ENCODE measurements around the gene AP3B1.

AP3B1 gene, protein sequence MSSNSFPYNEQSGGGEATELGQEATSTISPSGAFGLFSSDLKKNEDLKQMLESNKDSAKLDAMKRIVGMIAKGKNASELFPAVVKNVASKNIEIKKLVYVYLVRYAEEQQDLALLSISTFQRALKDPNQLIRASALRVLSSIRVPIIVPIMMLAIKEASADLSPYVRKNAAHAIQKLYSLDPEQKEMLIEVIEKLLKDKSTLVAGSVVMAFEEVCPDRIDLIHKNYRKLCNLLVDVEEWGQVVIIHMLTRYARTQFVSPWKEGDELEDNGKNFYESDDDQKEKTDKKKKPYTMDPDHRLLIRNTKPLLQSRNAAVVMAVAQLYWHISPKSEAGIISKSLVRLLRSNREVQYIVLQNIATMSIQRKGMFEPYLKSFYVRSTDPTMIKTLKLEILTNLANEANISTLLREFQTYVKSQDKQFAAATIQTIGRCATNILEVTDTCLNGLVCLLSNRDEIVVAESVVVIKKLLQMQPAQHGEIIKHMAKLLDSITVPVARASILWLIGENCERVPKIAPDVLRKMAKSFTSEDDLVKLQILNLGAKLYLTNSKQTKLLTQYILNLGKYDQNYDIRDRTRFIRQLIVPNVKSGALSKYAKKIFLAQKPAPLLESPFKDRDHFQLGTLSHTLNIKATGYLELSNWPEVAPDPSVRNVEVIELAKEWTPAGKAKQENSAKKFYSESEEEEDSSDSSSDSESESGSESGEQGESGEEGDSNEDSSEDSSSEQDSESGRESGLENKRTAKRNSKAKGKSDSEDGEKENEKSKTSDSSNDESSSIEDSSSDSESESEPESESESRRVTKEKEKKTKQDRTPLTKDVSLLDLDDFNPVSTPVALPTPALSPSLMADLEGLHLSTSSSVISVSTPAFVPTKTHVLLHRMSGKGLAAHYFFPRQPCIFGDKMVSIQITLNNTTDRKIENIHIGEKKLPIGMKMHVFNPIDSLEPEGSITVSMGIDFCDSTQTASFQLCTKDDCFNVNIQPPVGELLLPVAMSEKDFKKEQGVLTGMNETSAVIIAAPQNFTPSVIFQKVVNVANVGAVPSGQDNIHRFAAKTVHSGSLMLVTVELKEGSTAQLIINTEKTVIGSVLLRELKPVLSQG

DNA sequence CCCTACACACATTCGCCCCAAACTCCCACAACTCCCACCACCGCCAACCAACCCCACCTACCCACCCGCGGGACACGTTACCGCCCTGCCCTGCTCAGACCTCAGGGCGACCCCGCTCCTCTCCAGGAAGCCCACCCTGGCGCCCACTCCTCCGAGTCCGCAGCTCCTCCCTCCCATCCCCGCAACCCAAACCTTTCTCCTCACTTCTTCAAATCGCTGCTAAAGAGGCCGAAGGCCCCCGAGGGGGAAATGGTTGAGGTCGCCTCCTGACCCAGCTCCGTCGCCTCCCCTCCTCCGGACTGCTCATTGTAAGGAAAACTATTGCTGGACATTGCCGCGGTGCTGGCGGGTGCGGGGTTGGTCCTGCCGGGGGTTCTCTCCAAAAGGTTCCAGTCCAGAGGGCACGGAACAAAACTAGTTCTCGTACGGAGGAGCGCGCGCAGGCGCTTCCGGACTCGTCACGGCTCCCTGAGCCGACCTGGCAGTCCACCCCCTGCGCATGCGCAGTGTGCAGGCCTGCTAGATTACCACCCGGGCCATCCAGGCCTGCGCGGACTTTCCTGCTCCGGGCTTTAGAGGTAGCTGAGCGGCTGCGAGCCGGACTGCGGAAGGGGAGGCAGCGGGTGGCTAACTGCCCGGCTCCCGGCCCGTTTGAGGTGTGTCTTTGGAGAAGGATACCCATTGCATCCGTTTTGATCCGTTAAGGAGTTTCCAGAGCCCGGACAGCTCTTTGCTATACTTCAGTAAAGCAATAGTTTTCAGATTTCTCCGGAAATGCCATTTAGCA, at the start of gene AP3B1:
Gene AP3B1 (minus strand): TSS at position 451 of the 787 bp plus-strand sequence. CDS start 119 bp downstream, at position 332.
- DNase-seq (ENCODE audit: low read depth, low spot score): peak; percentile 100

DNA sequence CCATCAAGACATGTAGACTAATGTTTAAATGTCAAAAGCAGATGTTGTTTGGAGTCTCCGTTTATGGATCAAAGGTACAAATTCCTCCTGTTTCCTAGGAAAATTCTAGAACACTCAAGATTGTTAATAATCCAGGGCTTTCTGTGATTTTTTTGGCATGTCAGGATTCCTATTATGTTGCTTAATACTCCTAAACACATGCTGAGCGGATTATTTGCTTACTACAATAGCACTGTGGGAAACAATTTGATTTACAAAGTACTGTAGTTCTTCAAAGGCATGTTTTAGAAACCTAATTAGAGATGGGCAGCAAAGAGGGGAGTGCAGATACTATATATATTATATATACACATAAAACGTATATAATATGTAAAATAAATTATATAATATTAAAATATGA, 46.9 kb upstream of the AP3B1 start:
- no peak for DNase-seq (ENCODE audit: low read depth, low spot score)

DNA sequence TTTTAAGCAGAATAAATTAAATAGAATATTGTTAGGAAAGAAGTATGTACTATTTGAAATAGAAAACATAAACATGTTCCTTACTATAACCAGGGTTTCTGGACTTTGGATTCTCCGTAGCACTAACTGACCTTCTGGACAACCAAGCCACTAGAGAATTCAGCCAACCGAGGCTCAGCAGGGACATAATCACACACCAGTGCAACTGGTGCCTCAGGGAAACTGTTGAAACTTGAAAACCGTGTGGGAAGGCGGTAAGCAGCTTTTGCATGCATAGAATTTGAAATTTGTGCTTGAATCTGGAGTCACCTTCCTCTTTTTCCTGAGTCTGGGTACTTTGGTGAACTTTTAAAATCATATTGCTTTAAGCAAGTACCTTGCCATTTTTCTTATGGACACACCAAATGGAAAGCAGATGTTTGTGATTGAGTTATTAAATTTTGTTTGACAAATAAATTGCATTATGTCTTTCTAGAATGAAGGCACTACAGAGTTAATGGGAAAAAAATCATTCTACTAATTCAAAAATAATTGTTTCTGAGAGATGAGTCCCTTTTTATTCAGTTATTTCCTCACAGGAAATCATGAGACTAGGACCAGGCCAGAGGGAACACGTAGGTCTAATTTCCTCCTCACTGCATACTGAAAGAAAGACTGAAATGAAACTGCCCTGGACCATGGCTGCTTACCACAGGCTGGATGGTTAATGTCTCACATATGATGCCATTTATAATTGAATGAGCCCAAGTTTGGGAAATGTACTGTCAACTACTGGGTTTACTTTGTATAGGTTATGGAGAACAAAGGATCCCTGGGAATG, 45.3 kb upstream of the AP3B1 start:
- DNase-seq (ENCODE audit: low read depth, low spot score): no peak

DNA sequence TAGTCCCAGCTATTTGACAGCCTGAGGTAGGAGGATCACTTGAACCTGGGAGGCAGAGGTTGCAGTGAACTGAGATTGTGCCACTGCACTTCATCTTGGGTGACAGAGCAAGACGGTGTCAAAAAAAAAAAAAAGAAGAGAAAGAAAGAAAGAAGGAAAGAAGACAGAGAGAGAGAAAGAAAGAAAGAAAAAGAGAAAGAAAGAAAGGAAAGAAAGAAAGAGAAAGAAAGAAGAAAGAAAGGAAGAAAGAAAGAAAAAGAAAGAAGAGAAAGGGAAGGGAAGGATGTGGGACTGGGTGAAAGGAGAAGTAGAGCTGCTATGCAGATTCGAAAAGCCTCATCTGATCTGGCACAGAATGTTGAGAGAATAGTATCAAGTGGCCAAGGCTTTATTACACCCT, 42.2 kb upstream of the AP3B1 start:
- no peak for DNase-seq (ENCODE audit: low read depth, low spot score)

DNA sequence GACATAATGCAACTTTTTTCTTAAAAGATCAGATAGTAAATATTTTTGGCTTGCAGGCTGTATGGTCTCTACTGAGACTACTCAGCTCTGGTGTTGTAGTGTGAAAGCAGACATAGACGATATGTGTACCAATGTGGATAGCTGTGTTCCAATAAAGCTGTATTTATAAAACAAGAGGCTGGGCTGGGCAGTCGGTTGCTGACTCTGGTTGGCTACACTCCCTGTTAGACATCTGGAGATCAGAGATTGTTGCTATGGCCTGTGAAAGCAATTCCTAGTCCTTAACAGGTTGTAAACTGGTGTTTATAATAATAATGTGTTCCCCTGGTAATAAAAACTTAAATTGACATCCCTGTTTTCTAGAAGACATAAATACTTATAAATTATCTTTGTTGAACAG, 41.5 kb upstream of the AP3B1 start:
- DNase-seq (ENCODE audit: low read depth, low spot score): no peak

DNA sequence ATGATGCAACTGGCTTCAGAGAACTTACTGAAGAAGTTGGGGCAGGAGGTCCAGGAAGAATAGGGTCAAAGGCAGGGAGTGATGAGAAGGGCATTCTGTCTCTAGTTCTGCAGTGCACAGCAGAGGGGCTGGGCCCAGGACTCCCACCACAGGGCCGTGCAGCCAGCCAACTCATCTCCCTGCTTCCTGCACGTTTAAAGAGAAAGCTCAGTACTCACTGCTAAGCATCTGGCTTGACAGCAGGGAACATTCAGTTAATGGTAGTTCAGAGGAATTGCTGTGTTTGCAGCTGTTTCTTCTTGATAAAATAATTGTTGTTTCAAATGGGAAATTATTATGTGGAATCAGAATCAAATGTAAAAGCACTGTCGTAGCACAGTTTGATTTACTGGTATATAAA, 40.3 kb upstream of the AP3B1 start:
- no peak for DNase-seq (ENCODE audit: low read depth, low spot score)

DNA sequence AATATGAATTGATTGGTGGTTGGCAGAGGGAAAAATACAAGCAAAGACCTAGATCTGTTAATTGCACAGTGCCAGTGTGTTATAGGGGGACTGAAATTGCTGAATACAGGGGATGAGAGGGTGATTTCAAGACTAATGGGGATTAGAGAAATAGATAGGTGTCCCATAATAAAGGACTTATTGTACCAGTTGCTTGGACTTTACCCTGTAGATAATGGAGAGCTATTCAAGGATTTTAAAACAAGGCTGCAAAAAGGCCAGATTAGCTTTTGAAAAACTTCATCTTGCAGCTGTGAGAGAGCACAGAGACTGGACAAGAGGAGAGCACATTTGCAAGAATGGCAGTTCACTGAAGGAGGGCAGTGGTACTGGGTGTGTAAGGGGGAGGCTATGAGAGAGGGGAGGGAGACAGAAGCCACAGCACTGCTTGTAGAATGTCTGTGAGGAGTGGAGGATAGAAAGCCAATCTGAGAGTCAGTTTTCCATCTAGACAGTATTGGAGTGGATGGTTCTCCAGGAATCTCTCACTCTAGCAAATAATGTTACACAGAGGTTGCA, 37.1 kb upstream of the AP3B1 start:
- DNase-seq (ENCODE audit: low read depth, low spot score): no peak

DNA sequence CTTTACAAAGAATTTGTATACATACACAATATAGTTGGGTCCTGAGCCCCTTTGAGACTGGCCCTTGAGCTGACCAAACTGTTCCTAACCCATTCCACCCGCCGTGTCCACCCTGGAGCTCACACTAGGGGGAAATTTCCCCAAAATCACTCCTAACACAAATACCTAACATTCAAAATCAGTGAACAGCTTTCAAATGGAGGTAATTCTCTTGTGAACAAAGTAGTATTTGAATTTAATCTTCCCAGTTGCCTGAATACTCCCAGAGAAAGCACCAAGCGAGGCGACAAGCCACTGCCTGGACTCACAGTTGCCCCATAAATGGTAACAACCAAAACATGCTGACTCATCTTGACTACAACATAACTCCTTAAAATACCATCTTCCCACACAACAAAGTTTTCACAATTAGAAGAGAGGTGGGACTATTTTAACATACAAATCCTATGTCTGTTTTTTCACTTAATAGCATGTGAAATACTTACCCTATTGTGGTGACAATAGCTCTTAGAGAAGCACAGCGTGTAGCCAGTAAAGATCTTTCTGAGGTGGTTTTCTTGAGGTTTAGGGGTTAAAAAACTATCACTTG, 34.2 kb upstream of the AP3B1 start:
- DNase-seq (ENCODE audit: low read depth, low spot score): peak; percentile 21

DNA sequence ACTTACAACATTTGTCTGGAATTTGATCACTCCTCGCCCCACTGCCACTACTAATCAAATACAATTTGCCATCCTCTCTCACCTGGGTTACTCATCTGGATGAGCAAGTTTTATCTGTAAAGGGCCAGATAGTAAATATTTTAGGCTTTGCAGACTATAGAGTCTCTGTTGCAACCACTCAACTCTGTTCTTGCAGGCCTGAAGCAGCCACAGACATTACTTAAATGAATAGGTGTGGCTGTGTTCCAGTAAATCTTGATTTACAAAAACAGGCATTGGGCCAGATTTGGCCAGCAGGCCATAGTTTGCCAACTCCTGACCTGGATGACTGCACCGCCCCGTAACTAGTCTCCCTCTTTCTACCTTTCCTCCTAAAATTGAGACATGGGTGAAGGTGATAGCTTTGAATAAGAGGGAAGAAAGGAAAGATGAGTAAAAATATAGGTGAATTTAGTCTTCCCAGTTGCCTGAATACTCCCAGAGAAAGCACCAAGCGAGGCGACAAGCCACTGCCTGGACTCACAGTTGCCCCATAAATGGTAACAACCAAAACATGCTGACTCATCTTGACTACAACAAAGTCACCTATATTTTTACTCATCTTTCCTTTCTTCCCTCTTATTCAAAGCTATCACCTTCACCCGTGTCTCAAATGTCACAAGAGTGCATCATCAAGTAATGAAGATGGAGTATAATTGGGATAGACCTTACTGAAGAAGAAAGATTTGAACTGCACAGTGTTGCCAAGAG, 33.4 kb upstream of the AP3B1 start:
- peak; percentile 21 for DNase-seq (ENCODE audit: low read depth, low spot score)

DNA sequence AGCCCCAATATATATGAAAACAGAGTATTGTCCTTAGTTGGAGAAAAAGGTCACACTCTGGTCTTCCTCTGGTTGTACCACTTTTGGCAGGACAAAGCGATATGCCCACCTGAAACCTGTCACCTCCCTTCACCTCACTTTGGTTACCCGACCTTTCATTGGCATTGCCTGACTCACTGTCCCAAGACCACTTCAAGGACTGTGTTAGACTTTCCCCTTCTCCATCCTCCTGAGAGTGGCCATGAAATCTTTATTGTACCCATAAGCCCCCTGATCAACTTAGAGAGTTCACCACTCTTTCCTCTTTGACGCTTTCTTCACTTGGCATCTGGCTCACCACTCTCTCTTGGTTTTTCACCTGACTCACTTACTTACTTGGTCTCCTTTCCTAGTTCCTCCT, 32.4 kb upstream of the AP3B1 start:
- DNase-seq (ENCODE audit: low read depth, low spot score): no peak

DNA sequence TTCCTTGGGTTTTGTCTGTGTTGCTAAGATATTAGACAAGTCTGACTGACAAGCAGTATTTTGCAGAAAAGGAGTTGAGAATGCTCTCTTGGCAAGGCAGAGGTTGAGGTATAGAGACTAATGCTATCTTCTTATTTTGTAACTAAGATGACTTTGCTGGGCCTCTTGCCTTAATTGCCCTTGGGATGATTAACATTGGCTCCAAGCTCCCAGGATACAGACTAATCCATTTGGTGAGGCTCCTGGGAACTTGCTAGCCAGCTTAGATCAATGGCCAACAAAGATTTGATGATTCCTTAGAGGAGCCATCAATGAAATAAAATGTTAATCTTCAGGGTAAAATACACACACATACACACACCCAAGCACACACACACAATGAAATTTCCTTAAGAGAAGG, 28.7 kb upstream of the AP3B1 start:
- DNase-seq (ENCODE audit: low read depth, low spot score): no peak

DNA sequence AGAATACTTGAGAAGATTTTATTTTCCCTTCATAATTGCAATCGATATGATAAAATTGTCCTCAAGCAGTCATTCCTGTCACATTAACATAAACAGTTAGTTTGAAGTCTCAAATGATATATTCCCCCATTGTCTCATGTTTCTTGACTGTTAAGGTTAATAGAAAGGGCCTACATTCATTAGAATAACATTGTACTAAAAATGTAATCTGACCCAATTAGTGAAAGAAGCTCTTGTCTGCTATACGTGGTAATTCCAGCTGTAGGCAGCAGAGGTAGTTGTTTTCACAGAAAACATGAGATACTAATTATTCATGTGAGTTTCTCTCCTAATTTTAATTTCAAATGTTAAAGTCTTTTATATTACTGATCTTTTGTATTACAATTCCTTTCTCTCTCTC, 25.9 kb upstream of the AP3B1 start:
- peak; percentile 47 for DNase-seq (ENCODE audit: low read depth, low spot score)

DNA sequence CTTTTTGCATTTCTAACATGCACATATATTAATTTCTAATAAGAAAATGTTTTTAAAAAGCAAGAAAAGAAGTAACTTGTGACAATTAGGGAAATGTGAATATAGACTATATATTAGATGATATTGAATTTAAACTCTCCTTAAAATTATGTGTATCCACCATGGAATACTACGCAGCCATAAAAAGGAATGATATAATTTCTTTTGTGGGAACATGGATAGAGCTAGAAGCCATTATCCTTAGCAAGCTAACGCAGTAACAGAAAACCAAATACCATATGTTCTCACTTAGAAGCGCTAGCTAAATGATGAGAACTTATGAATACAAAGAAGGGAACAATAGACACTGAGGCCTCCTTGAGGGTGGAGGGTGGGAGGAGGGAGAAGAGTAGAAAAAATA, 23.8 kb upstream of the AP3B1 start:
- no peak for DNase-seq (ENCODE audit: low read depth, low spot score)

DNA sequence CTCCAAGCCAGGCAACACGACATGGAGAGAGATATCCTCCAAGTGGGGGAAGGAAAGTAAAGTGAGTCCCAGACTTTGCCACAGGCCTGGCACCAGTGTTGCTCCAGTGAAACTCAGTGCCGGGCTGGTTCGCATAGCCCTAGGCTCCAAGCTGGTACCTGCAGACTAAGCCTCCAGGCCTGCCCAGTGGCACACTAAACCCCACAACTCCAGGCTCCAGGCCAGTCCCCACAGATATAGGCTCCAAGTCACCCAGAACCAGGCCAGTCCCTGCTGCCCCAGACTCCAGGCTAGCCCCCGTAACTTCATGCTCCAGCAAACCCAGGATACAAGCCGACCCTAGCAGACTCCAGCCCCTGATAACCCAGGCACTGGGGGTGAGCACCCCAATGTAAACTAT, 23.0 kb upstream of the AP3B1 start:
- DNase-seq (ENCODE audit: low read depth, low spot score): no peak

DNA sequence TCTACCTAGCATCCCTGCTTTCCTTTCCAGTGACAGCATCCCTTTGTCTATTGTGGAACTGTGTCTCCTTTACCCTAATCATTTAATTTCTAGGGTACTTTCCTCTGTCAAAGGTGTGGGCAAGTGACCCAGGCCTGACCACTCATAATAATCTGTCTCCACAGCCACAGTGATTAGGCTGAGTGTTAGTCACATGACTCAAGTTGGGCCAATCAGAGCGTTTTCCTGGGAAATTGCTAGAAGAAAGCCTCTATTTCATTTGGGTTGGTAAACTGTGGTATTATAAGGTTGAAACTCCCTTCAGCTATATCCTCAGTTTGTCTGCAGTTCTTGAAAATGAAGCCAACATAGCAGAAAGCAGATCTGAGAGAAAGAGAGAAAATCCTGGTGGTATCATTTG, 14.2 kb upstream of the AP3B1 start:
- DNase-seq (ENCODE audit: low read depth, low spot score): no peak

DNA sequence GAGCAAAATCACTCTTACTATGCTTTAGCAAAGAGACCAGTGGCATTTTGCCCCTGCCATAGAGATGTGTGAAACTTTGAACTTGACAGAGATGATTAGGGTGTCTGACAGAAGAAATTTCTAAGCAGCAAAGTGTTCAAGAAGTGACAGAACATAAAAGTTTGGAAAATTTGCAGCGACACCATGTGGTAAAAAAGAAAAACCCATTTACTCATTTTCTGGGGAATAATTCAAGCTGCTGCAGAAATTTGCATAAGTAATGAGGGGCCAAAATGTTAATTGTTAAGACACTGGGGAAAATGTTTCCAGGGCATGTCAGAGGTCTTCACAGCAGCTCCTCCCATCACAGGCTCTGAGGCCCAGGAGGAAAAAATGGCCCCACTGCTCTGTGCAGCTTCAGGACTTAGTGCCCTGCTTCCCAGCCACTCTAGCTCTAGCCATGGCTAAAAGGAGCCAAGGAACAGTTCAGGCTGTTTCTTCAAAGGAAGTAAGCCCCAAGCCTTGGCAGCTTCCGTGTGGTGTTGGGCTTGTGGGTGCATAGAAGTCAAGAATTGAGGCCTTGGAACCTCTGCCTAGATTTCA, 6.1 kb upstream of the AP3B1 start:
- no peak for DNase-seq (ENCODE audit: low read depth, low spot score)

DNA sequence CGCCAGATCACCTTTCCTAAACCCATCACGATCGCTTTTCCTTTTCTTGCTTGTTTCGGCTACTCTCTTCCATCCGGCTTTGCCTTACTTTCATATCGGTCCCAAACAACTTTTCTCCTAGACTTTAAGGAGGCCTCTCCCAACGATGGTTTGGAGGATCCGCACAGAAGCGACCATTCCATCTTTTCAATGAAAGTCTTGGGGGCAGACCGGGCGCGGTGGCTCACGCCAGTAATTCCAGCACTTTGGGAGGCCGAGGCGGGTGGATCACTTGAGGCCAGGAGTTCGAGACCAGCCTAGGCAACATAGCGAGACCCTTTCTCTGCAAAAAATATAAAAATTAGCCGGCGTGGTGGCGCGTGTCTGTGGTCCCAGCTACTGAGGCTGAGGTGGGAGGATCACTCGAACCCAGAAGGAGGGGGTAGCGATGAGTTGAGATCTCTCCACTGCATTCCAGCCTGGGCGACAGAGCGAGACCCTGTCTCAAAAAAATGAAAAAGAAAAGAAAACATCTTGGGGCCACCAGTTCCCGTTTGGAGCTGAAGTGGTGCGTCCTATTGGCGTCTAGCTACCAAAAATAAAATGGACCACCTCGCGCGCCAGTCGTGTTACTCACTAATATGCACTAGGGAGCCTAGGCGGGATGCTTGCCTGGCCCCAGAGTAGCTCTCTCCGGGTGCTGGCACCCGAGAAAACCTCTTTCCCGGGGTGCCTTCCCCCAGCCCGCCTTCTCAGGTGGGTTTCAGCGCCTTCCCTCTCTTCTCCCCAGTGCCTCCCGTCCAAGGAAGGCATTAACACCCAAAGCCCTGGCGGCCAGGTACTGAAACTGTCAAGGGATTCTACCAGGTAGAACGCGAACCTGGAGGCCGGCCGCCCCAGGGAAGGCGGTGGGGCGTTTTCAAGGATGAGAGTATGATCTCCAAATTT, 800 bp upstream of the AP3B1 start:
- peak; percentile 18 for DNase-seq (ENCODE audit: low read depth, low spot score)

DNA sequence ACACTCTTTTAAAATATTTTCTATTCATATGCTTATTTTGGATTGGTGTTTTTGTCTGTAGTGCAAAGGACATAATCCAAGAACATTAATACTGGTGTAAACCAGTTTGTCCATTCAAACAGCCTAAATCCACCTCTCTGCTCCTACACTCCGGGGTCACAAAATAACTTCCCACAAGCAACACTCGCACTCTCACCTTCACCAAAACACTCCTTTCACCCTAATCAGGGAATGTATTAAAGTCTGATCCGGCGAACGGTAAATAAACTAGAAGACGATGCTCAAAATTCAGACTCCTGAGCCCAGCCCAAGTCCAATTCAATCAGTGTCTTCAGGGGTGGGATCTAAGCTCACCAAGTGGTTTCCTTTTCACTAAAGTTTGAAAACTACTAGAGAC, 649 bp downstream of the AP3B1 start:
- DNase-seq (ENCODE audit: low read depth, low spot score): no peak
